DMS 273 (cell line): ENCODE measurements around the gene TXNDC11.

Experiments
- DNase-seq: peaks from one replicate; lab custom pipeline; 2025; ENCODE audit not compliant: unreplicated experiment; lab: John Stamatoyannopoulos, UW

TXNDC11 gene

GRCh38 chr16:11665071-11665491 lies 77.6 kb downstream of the TXNDC11 start:
- DNase-seq: peak; percentile 95

GRCh38 chr16:11662582-11662981 lies 80.1 kb downstream of the TXNDC11 start:
- DNase-seq: no peak

DNA sequence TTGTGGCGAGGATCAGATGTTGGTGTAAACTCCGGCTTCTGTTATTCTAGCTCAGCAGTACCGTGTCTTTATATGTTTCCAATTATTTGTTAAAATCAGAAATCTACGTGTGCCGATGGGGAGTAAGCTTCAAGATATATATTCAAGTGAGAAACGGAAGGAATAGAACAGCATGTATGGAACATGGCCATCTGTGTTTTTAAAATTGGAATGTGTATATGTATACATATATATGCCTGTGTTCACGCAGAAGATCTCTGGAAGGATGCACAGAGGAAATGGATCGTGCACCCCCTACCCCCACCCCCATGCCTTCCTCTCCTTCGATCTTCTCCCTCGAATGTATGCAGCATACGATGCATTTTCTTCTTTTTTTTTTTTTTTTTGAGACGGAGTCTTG lies 82.1 kb downstream of the TXNDC11 start:
- DNase-seq: no peak

DNA sequence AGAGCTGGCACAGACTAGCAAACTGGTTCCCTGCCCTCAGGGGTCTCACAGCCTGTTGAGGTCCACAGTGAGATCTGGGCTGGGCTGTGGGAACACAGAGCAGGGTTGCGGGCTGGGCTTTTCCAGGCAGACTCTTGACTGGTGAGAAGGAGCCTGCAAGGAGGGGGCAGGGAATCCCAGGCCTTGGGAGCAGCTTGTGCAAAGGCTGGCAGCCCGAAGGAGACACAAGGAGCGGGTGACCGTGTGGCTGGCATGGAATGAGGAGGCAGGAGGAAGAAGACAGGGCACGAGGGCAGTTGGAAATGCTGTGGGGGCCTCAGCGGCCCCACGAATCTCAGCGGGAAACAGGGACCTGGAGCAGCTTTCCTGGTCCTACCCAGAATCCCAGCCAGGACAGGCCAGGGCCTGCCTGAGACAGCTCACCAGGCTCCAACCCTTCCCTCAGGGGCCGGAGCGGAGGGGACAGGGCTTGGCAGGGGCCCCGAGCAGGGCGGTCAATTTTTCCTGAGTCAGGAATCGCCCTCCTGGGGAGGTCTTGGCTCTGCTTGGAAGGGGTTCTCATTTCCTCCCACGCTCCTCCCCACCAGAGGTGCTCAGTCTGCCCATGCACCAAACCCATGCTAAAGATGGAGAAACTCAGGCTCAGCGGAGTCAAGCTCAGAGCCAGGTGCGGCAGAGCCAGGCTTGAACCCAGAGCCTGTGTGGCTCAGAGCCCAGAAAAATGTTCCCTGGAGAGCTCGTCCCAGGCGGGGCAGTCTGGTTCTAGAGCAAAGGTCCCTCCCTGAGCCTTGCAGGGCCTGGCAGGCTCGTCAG lies 83.6 kb downstream of the TXNDC11 start:
- peak; percentile 77 for DNase-seq

GRCh38 chr16:11657556-11657955 lies 85.1 kb downstream of the TXNDC11 start:
- DNase-seq: no peak

- no peak for DNase-seq
Observed at GRCh38 chr16:11655655-11656054, 87.0 kb downstream of the TXNDC11 start.

DNA sequence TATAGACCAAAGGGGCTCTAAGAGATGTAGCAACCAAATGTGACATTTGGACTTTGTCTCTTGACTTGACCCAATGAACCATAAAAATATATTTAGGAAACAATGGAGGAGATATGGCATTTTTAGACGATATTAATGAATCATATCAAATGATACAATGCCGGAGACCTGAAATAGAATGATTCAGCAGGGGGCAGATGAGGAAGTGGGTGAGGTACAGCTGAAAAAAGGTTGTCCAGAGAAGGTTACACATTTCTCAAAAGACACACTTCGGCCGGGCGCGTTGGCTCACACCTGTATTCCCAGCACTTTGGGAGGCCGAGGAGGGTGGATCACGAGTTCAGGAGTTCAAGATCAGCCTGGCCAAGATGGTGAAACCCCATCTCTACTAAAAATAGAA lies 90.9 kb downstream of the TXNDC11 start:
- DNase-seq: no peak

DNA sequence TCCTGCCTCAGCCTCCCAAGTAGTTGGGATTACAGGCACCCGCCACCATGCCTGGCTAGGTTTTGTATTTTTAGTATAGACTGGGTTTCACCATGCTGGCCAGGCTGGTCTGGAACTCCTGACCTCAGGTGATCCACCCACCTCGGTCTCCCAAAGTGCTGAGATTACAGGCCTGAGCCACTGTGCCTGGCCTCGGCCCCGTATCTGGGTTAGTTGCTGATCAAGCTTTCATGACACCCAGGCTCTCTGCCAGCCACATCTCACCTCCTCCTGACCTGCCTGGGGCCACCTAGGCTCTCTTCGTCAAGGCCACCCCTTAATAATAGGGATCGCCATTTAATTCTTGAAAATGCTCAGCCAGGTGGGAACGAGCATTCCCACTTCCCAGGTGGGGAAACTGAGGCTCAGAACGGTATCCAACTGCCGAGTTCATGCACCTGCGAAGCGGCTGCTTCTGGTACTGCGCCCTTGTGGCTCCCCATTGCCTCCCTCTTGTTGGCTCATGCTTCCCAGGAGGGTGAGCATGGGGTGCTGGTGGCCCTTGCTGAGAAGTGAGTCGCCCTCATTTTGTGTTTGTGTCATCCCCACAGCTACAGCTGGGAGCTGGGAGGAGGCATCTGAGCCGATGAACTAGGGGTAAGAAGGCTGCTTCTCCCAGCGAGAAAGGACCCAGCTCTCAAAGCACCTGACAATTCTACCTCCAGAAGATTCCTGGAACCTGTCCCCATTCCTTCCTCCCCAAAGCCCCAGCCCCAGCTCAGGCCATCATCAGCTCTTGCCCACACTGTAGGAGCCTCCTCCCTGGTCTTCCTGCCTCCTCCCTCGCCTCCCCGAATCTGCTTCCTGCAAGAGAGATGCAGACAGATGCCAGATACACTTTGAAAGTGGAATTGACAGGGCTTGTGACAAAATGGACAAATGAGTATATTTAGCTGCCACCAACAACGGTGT lies 91.7 kb downstream of the TXNDC11 start:
- no peak for DNase-seq

GRCh38 chr16:11649276-11649675 lies 93.4 kb downstream of the TXNDC11 start:
- no peak for DNase-seq

GRCh38 chr16:11642765-11643116 lies 99.9 kb downstream of the TXNDC11 start:
- no peak for DNase-seq

GRCh38 chr16:11640987-11641817 lies 101.5 kb downstream of the TXNDC11 start:
- peak; percentile 84 for DNase-seq

DNA sequence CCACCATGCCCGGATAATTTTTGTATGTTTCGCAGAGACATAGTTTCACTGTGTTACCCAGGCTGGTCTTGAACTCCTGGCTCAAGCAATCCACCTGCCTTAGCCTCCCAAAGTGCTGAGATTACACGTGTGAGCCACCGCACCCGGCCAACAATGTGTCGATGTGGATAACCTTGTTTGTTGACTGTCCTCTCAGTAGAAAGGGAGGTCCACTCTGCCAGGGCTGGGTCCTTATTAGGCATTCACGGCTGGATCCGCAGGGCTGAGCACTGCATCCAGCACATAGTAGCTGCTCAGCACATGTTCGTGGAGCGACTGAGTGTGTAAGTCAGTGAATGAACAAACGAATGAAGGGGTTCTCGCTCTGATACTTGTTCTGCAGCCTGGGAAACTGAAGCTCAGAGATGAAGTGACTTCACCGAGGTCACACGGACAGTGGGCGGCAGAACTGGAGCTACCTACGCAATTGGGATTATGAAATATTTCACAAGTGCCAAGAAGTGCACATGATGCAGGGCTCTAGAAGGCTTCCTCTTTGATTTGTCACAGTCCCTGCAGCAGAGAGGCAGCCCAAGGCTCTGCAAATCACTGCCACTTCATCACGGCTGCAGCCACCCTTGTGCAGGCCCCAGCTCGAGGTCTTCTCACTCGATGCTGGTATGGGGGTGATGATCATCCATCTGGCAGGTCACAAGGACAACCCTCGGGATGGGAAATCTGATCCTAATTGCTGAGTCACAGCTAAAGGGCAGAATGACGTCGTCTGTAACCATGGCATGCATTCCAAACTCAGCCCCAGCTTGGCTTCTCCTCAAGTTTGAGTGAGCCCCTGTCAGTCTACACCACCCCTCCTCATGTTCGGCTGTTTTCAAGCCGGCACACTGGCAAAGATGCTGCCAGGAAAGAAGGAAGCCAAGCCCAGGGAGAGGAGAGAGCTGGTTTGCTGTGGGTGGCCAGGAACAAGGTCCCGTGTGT lies 102.4 kb downstream of the TXNDC11 start:
- DNase-seq: peak; percentile 96

DNA sequence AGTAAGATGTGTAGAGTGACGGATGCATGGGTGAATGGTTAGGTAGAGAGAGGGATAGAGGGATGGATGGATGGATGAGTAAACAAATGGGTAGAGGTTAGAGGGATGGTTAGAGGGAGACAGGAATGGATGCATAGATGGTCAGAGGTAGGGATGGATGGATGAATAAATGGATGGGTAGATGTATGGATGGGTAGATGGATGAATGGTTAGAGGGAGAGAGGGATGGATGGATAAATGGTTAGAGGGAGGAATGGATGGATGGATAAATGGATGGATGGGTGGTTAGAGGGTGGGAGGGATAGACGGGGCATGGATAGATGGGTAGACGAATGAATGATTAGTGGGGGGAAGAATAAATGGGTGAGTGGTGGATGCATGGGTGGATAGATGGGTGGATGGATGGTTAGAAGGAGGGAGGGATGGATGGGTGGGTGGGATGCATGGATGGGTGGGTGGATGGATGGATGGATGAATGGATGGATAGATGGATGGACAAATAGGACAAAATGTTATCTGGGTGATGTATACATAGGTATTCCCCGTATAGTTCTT lies 103.6 kb downstream of the TXNDC11 start:
- DNase-seq: no peak

GRCh38 chr16:11638140-11638539 lies 104.5 kb downstream of the TXNDC11 start:
- no peak for DNase-seq

GRCh38 chr16:11637320-11637719 lies 105.3 kb downstream of the TXNDC11 start:
- no peak for DNase-seq

- no peak for DNase-seq
Observed at GRCh38 chr16:11636172-11636721, 106.4 kb downstream of the TXNDC11 start.

DNA sequence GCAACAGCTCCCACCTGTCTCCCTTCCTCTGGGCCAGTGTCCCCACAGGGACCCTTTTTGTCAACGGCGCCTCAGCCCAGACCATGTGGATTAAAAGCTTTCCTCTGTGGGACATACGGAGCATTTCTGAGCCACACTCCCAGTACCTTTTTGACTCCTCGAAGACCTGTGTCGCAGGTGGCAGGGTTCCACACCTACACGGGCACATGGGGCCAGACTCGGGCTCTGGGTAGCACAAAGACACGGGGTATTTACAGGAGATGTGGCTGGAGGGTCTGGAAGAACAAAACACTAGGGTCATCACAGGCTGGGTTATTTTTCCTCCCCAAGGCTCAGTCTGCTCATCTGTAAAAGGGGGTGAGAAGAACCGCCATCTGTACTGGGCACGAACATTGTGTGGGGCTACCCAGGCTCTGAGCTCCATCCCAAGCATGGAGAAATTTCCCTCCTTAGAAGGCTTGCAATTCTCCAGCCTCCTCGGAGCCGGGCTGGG lies 106.9 kb downstream of the TXNDC11 start:
- no peak for DNase-seq

GRCh38 chr16:11635113-11635652 lies 107.5 kb downstream of the TXNDC11 start:
- DNase-seq: no peak

- no peak for DNase-seq
Observed at GRCh38 chr16:11634312-11634711, 108.3 kb downstream of the TXNDC11 start.
